Testis (tissue), 5 donors: ENCODE results near the gene HTN1. TPM values are rescaled to one million over a fixed set of nuclear protein-coding genes. Genes with fewer than 3 reads are reported as not detected.
"Not testable (repeated sequence)": the region's sequence is repeated elsewhere in the genome, so short reads cannot be mapped to it uniquely, and the experiment has no call there.

Experiments
- DNase-seq: peaks from one replicate; pipeline ENCODE4 v3.0.0-alpha.2; 2019
- H3K27ac ChIP-seq, 2 donors: fragments of 200-600 bp; sonication (generic); one replicate each; pipeline ENCODE4 v1.5.1; 2019
- H3K27me3 ChIP-seq: fragments of 200-600 bp; sonication (generic); one replicate; pipeline ENCODE4 v1.5.1; 2019
- H3K36me3 ChIP-seq: fragments of 200-600 bp; sonication (generic); one replicate; pipeline ENCODE4 v1.5.1; 2017; ENCODE audit warnings: low read depth; ENCODE audit errors: missing control alignments
- H3K4me1 ChIP-seq: fragments of 200-600 bp; sonication (generic); one replicate; pipeline ENCODE4 v1.5.1; 2019
- H3K4me3 ChIP-seq, 2 donors: fragments of 200-600 bp; sonication (generic); one replicate each; pipeline ENCODE4 v1.5.1; 2017 to 2019
- H3K9me3 ChIP-seq: fragments of 200-600 bp; sonication (generic); one replicate; pipeline ENCODE4 v1.5.1; 2017
- CTCF ChIP-seq, 3 experiments: fragments of 450-650 bp in 2 of 3; fragments of 200-600 bp in 1 of 3; sonication (generic) in 1 of 3; IDR thresholded peaks; one replicate each; pipeline ENCODE4 v1.5.1; 2016 to 2019; ENCODE audit warnings: antibody characterized with exemption in 3 of 3, mild to moderate bottlenecking in 2 of 3, moderate library complexity in 1 of 3
- POLR2A ChIP-seq: fragments of 450-650 bp; IDR thresholded peaks from one replicate; pipeline ENCODE4 v1.6.1; 2017; ENCODE audit warnings: antibody characterized with exemption, mild to moderate bottlenecking, moderate library complexity
- WGBS, 2 donors: methylation state at CpG; one replicate each; pipeline ENCODE4 v1.1.5; 2018; 5-methylcytosine and 5-hydroxymethylcytosine counted together
- intact Hi-C: fragments of 100-400 bp; cut with DNase I; formaldehyde crosslinking; loops from one replicate; pipeline ENCODE4 v1.15.1; 2023; ENCODE audit warnings: low total_unique reads
- long read RNA-seq, 2 donors: transcript quantifications; one replicate each; lab custom pipeline, GENCODE V29; 2026
- polyA plus RNA-seq: library from polyadenylated mRNA; stranded (reverse); fragments of 350-450 nt; fragmentation: Illumina TruSeq; extraction: RNeasy Lipid Tissue Mini Kit (QIAGEN cat#74804); gene quantifications from one replicate; pipeline ENCODE4 v1.2.3, GENCODE V29; 2014; ENCODE audit warnings: low read depth, low replicate concordance; ENCODE audit not compliant: insufficient read depth
- total RNA-seq, 2 donors: library from RNA; depleted of rRNA; stranded (reverse); fragments of >200 nt; gene quantifications; one replicate each; pipeline ENCODE4 v1.2.3, GENCODE V29; 2016

The HTN1 gene
- total RNA-seq (not detected), polyA plus RNA-seq (not detected)
- long read RNA-seq, donor 1: 0 reads
- long read RNA-seq, donor 2: 0 reads

DNA sequence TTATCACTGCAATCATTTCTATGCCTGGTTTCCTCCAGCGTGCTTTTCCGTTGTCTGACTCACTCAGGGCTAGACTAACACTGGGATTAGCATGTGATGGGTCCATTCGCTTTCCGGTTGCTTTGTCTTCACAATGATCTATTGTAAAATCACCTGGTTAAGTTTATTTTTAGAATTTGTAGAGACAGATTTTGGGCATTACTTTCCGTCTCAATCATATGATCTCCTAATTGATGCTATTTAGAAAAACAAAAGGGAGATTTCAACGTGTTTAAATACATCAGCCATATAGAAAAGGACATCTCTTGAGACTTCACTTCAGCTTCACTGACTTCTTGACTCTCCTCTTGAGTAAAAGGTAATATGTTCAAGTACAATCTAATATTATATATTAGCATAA lies at the start of gene HTN1:
TSS of gene HTN1 (plus strand) at position 301 of the 400 bp plus-strand sequence. CDS start 2,639 bp downstream, outside the sequence.
- 78 to 80% methylated on average over 6 of the region's 6 CpGs for WGBS, 2 donors
- DNase-seq, H3K4me1 ChIP-seq, H3K4me3 ChIP-seq, H3K27me3 ChIP-seq, H3K27ac ChIP-seq, H3K9me3 ChIP-seq, H3K36me3 ChIP-seq, intact Hi-C loops: not testable (repeated sequence)

DNA sequence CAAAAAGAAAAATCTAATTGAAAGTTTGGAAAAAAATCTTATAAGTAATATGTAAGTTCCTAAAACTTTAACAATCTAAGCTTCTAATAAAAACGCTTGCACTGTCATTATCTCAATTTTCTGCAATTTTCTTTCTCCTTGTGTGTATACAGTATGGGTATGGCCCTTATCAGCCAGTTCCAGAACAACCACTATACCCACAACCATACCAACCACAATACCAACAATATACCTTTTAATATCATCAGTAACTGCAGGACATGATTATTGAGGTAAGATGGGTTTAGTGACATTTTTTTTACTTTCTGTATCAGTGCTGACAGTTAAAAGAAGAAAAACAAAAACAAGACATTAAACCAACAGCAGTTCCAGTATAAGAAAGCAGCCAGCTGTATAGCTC lies 49.5 kb upstream of the HTN1 start:
- Histone ChIP-seq H3K4me3 (no peak overlapping the region), H3K4me1 (no peaks in the 10 kb centered on the region), H3K36me3 (no peaks in the 10 kb centered on the region), H3K27me3 (no peaks in the 10 kb centered on the region), H3K9me3 (no peaks in the 10 kb centered on the region), H3K27ac (no peak overlapping the region)
- DNase-seq: no peak
- TF ChIP-seq POLR2A: no peak
- no peak for TF ChIP-seq CTCF (IDR thresholded peaks at IDR 0.05)
- WGBS, 2 donors: 85 to 88% methylated on average over 1 of the region's 1 CpG
- intact Hi-C loops: no loop called here

- intact Hi-C loops: no loop called here
- no peak for DNase-seq
These were observed 47.7 kb upstream of the HTN1 start for GRCh38 chr4:70002507-70002906.

GRCh38 chr4:70008771-70009170 lies 41.5 kb upstream of the HTN1 start:
- WGBS, 2 donors: 59 to 64% methylated on average over 3 of the region's 3 CpGs
- Histone ChIP-seq H3K4me3 (no peak overlapping the region), H3K4me1 (no peaks in the 10 kb centered on the region), H3K27me3 (no peaks in the 10 kb centered on the region), H3K36me3 (no peaks in the 10 kb centered on the region), H3K27ac (no peak overlapping the region), H3K9me3 (no peaks in the 10 kb centered on the region)
- TF ChIP-seq CTCF (IDR thresholded peaks at IDR 0.05): no peak
- TF ChIP-seq POLR2A: no peak
- intact Hi-C loops: no loop called here
- no peak for DNase-seq

More at GRCh38 chr4:70002507-70002906, 47.7 kb upstream of the HTN1 start:
- TF ChIP-seq POLR2A (no peak), CTCF (IDR thresholded peaks at IDR 0.05) (no peak)
- Histone ChIP-seq H3K9me3 (no peaks in the 10 kb centered on the region), H3K4me3 (no peak overlapping the region), H3K36me3 (no peaks in the 10 kb centered on the region), H3K27ac (no peak overlapping the region), H3K27me3 (no peaks in the 10 kb centered on the region), H3K4me1 (no peaks in the 10 kb centered on the region)

DNA sequence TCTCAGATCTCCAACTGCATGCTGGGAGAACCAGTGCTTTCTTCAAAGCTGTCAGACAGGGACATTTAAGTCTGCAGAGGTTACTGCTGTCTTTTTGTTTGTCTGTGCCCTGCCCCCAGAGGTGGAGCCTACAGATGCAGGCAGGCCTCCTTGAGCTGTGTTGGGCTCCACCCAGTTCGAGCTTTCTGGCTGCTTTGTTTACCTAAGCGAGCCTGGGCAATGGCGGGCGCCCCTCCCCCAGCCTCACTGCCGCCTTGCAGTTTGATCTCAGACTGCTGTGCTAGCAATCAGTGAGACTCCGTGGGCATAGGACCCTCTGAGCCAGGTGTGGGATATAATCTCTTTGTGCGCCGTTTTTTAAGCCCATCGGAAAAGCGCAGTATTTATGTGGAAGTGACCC lies 31.2 kb upstream of the HTN1 start:
- H3K36me3 ChIP-seq, H3K4me1 ChIP-seq, H3K9me3 ChIP-seq, H3K27me3 ChIP-seq, DNase-seq, intact Hi-C loops, H3K4me3 ChIP-seq, H3K27ac ChIP-seq: not testable (repeated sequence)
- 20 to 84% methylated on average over 2 to 10 of the region's 10 CpGs for WGBS, 2 donors

DNA sequence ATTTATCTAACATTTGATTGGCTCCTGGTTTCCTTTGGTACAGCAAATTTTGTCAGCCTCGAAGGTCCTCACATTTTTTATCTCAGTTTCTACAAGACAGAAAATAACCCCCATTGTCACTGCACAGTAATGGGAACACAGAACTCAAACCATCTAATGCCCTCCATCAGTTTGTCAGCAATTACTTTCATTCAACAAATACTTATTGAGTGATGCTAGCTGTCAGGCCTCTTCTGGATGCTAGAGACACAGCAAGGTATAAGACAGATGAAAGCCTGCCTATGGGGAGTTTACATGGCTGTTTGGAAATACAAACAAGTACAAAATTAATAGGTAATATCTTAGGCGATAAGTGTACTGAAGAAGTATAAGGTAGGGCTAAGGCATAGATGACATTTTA lies 27.0 kb upstream of the HTN1 start:
- 88 to 90% methylated on average over 2 of the region's 2 CpGs for WGBS, 2 donors
- intact Hi-C loops: no loop called here

More for the DNA sequence above, 27.0 kb upstream of the HTN1 start:
- Histone ChIP-seq H3K27me3 (no peaks in the 10 kb centered on the region), H3K4me1 (no peaks in the 10 kb centered on the region), H3K4me3 (no peak overlapping the region), H3K9me3 (no peaks in the 10 kb centered on the region), H3K27ac (no peak overlapping the region), H3K36me3 (no peaks in the 10 kb centered on the region)
- DNase-seq: no peak
- TF ChIP-seq POLR2A (no peak), CTCF (IDR thresholded peaks at IDR 0.05) (no peak)
